Stimulated activated CD4-positive, alpha-beta T cell treated with anti-CD3 and anti-CD28 coated beads, Interleukin-1b, Interleukin-23, amount 100 ng/mL, for 48 hours (primary cell): Measurements from ENCODE around the gene RESP18.

ENCODE experiments used
- DNase-seq: peaks from one replicate; pipeline ENCODE4 v3.0.0-alpha.2; 2020

The RESP18 gene

GRCh38 chr2:219332542-219332941 lies at the start of gene RESP18:
Gene RESP18 (minus strand): TSS chr2:219332744.
- no peak for DNase-seq

- no peak for DNase-seq
These were observed 48.9 kb upstream of the RESP18 start for GRCh38 chr2:219381448-219381847.

DNA sequence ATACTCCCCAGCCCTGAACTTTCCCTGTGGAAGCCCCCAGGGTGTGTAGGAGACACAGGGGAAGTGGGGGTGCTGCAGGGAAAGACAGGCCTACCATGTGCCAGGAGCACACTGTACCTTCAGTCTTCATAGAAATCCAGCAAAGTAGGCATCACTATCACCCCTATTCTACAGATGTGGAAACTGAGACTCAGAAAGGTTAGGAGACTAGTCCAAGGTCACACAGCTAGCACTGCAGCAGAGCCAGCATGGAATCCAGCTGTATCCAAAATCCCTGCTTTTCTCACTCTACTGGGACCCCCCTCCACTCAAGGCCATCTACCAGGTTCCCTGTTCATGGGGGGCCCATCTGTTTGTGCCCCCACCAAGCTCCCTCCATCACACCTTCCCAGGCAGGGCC lies 48.4 kb upstream of the RESP18 start:
- no peak for DNase-seq

GRCh38 chr2:219378163-219378851 lies 45.8 kb upstream of the RESP18 start:
- no peak for DNase-seq

GRCh38 chr2:219369447-219369861 lies 36.9 kb upstream of the RESP18 start:
- no peak for DNase-seq

DNA sequence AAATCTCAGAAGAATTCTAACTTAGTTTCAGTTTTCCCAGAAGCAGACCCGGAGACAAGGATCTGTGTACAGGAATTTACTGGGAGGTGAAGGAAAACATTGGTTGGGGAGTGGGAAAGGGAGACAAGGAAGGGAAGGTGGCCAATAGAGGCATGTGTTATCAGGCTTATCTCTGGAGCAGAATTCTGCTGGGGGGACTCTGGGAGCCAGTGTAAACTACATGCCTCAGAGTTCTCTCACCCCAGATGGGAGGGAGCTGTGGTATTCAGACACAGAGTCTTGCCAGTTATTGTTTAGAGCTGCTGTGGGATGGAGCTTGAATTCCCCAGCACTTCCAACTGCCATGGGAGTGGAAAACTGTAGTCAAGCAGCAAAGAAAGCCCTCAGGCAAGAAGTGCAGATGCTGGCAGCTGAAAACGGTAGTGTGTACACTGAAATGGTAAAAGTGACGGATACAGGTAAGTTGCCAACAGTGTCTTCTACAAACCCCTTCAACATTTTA lies 36.2 kb upstream of the RESP18 start:
- no peak for DNase-seq

DNA sequence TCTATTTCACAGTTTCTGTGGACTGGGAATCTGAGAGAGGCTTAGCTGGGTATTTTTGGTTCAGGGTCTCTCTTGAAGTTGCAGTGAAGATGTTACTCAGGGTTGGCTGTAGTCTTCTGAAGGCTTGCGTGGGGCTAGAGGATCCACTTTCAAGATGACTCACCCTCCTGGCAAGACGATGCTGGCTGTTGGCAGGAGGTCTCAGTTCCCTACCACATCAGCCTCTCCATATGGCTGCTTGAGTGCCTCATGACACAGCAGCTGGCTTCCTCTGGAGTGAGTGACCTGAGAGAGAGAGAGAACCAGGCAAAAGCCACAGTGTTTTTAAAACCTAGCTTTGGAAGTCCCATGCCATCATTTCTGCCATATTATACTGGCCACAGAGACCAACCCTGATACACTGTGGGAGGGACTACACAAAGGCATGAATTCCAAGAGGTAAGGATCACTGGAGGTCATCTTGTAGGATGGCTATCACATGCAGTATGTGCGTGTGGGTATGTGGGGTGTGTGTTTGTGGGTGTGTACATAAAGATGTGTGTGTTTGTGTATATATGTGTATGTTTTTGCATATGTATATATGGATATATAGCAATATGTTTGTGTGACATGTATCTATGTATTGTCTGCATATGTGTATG lies 30.1 kb upstream of the RESP18 start:
- DNase-seq, result peak; percentile 23

GRCh38 chr2:219362072-219362471 lies 29.5 kb upstream of the RESP18 start:
- no peak for DNase-seq

DNA sequence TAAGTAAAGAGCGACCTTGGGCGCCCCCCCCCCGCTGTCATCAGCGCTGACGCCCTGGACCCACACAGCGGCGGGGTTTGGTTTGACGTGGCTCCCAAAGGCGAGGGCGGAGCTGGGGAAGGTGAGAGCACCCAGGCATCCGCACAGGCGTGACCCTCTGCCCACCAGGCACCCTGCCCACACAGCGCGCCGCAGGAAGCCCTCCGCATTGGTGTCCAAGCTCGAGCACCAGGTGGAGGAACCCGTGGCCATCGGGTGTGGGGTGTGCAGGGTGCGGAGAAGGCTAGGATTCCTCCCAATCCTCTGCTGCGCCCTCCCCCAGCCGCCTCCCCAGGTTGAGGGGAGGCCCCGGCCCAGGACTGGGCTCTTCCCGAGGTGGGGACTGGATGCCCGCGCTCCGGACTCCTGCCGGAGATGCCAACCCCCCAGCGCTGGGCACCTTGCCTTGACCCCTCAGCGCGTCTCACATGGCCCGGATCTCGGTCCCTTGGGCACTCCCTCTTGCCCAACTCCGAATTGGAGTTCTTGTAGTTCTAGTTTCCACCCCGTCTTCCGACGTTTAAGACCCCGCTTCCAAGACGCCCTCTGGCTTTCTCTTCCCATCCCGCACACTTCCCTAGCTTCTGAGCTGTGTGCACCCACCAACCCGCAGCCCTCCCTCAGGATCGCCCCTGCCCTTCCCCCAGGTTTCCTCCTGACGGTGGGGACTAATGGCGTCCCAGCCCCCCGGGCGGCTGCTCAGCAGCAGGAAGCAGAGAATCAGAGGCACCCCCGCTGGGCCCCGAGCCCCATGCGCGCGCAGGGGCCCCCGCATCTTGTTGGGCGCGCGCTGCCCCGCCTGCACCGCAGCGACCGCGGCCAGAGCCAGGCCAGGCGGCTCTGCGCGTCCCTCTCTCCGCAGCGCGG lies 25.9 kb upstream of the RESP18 start:
- DNase-seq, result peak; percentile 16

- no peak for DNase-seq
These were observed 24.3 kb upstream of the RESP18 start for GRCh38 chr2:219356834-219357233.

- DNase-seq, result no peak
These were observed 22.0 kb upstream of the RESP18 start for GRCh38 chr2:219354582-219354981.

GRCh38 chr2:219353129-219353528 lies 20.6 kb upstream of the RESP18 start:
- no peak for DNase-seq

DNA sequence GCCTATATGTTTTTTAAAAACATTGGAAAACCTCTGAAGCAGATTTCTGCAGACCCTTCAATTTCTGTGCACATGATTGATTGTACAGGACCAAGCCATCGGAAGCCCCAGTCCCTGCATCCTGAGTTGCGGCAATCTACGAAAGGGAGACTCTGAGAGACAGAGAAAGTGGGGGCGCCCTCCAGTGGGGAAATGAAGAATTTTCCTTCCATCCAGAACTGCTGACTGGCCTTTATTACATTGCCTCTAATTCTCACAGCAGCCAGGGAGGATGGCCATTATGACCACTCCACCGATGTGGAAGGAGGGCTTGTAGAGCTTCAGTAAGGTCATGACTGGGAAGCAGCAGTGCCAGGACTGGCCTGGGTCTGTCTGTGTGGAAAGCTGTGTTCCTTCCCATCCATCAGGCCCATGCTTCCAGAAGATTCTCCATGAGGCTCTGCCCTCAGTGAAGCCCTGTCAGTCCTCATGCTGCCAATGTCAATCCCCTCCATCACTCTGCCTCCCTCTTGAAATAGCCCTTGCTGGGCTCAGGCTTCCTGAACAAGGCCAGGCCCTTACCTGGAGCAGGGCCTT lies 20.0 kb upstream of the RESP18 start:
- DNase-seq, result peak; percentile 65

DNA sequence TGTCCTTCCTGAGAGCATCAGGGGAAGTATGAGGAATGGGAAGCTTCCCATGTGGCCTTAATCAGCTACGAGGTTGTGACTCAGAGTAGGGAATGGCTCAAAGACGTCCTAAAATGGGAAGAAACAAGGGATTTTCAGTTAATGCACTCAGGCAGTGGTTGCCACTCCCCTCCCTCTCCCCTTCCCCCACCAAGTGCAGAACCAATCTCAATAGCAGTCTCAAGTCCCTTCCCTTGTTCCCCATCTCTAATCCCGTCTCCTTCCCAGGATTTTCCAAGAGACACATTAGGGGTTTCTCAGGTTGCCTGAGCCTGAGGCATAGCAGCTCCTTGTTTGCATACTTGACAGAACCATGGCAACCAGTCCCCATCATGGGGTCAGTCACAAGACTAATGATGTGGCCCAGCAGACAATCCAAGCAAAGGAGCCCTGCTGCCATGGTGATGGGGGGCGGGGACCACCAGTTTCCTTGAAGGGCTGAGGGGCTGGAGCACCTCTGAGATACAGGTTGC lies 18.2 kb upstream of the RESP18 start:
- DNase-seq, result no peak

DNA sequence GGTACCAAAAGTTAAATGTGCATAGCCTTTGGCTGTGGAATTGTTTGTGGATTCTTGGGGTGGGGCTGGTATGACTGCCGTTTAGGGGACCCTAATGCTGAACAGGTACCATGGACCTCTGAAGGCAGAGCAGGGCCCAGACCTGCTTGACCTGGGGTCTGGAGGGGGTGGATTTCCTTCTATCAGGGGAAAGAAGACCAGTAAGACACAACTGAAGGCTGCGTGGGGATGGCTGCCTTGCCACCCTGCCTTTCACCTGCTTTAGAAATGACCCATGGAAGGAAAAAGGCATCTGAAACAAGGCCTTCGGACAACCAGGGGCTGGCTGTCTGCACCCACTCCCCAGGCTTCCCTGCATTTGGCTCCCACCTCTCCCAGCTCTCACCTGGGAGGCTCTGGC lies 17.7 kb upstream of the RESP18 start:
- no peak for DNase-seq

DNA sequence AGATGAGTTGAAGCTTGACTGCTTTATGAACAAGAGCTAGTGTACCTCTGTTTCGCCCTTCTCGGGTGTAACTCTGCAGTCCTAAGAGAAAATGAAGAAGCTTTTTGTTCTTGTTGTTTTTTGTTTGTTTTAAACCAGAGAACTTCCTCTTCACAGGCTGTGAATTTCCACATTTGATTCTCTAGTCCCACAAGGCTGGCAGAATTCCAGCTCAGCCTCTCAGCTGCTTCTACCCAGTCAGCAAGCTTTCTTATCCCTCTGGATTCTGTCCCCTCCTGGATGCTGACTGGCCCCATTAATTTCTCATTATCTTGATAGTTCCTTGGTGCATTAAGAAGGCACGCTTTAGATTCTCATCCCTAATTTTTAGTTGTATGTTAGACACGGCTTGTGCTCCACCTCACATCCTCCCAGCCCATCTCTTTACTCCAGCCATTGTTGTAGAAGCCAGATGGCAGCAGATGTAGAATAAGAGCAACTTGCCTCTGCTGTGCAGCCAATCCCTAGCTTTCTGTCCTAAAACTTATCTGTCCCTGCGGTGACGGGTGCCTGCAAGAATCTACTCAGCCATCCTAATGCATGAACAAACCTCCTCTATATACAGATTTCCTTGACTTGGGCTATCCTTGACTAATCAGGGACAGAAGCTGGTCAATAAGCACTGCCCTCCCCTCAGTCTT lies 12.3 kb upstream of the RESP18 start:
- DNase-seq, result no peak

- no peak for DNase-seq
These were observed 2.8 kb upstream of the RESP18 start for GRCh38 chr2:219335373-219335786.

DNA sequence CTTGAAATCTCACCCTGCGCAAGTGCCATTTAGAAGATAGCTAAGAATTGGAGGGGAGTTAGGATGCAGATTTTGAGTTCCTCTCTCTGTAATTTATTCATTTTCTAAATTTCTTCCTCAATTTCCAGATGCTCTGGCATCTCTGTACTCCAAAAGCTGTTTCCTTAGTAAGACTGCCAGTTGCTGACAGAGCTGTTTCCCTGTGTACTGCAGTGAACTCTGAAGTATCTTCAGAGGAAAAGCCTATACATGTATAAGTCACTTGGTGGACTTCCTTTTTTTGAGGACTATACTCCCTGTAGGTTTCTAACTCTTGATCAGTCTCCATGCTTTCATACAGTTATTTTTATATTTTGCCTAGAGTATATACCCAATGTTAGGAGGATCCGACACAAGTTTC lies 1.5 kb upstream of the RESP18 start:
- DNase-seq, result no peak

GRCh38 chr2:219331560-219332213 lies 857 bp downstream of the RESP18 start:
- DNase-seq, result no peak

DNA sequence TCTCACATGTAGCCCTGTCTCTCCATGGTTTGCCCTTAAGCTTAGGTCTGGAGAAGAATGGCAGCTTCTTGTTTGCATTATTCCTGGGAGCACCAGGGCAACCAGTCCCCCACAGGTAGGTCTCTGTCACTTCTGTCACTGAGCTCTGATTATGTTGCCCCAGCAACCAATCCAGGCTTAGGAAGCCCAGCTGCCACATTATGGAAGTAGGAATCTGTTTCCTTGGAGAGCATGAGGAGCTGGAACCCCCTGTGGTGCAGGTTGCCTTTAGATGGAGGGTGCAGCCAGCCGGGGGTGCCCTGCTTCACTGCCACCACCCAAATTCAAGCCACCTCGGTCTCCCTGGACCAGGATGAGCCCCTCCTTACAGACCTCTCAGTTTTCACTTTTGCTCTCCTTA lies 4.8 kb downstream of the RESP18 start:
- DNase-seq, result no peak

DNA sequence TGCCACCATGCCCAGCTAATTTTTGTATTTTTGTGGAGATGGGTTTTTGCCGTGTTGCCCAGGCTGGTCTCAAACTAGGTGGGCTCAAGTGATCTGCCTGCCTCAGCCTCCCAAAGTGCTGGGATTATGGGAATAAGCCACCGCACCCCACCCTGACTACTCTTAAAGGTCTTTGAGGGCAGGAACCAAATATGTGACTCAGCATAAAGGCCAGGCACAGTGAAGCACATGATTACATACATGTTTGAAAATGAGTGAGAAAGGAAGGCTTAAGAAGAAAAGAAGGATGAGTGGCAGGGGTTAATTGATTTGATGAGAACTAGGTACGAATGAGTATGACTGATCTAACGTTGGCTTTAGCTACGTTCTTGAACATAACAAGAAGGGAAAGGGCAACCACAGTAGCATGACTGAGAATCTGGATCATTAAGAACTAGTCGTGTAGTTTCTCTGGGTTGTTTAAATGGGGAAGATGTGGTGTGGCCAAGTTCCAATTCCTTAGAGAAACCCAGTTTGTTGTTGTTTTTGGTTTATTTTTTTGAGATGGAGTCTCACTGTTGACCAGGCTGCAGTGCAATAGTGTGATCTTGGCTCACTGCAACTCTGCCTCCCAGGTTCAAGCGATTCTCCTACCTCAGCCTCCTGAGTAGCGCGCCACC lies 6.8 kb downstream of the RESP18 start:
- DNase-seq, result no peak
